ENCODE data around the gene RAD51B.

The RAD51B gene

GRCh38 chr14:68726093-68726695 is 906.6 kb downstream of the RAD51B start:
- no peak for DNase-seq

- DNase-seq = no peak
Measured at GRCh38 chr14:68727315-68728047, 907.9 kb downstream of the RAD51B start.

- no peak for DNase-seq
Measured at GRCh38 chr14:68728342-68729106, 908.9 kb downstream of the RAD51B start.

GRCh38 chr14:68729556-68729955 is 910.0 kb downstream of the RAD51B start:
- DNase-seq = no peak

- no peak for DNase-seq
Measured at GRCh38 chr14:68730348-68730747, 910.8 kb downstream of the RAD51B start.

GRCh38 chr14:68730811-68731425 is 911.3 kb downstream of the RAD51B start:
- no peak for DNase-seq

- DNase-seq = peak in 1 of 2 donors; percentile 73
Measured at GRCh38 chr14:68733086-68733914, 913.7 kb downstream of the RAD51B start.

GRCh38 chr14:68734231-68734732 is 914.7 kb downstream of the RAD51B start:
- peak; percentile 53 for DNase-seq

GRCh38 chr14:68735856-68736255 is 916.3 kb downstream of the RAD51B start:
- no peak for DNase-seq

- no peak for DNase-seq
Measured at GRCh38 chr14:68736471-68736871, 916.9 kb downstream of the RAD51B start.

GRCh38 chr14:68737086-68737485 is 917.5 kb downstream of the RAD51B start:
- no peak for DNase-seq

GRCh38 chr14:68738559-68738958 is 919.0 kb downstream of the RAD51B start:
- DNase-seq = no peak

- DNase-seq = no peak
Measured at GRCh38 chr14:68739701-68740100, 920.1 kb downstream of the RAD51B start.

- DNase-seq = no peak
Measured at GRCh38 chr14:68740788-68741476, 921.4 kb downstream of the RAD51B start.

- DNase-seq = no peak
Measured at GRCh38 chr14:68741477-68741791, 921.9 kb downstream of the RAD51B start.

GRCh38 chr14:68741839-68742470 is 922.4 kb downstream of the RAD51B start:
- DNase-seq = peak; percentile 35 to 74

GRCh38 chr14:68744613-68745012 is 925.0 kb downstream of the RAD51B start:
- no peak for DNase-seq

GRCh38 chr14:68747393-68747792 is 927.8 kb downstream of the RAD51B start:
- no peak for DNase-seq

- no peak for DNase-seq
Measured at GRCh38 chr14:68748260-68748659, 928.7 kb downstream of the RAD51B start.

GRCh38 chr14:68748691-68749090 is 929.1 kb downstream of the RAD51B start:
- DNase-seq = no peak
